ENCODE measurements around the gene RAP1A. TPM values are rescaled to one million over a fixed set of nuclear protein-coding genes. Genes with fewer than 3 reads are reported as not detected.

Gene RAP1A
- total and polyA plus RNA-seq, 2 donors (not counting 3 experiments of a cell fraction or from before 2014, with no cell fraction given), result 17.8 to 56.4 TPM

- no peak for FAIRE-seq
- BruUV-seq (replicated peaks), result no TSS peak
Measured at GRCh38 chr1:111585447-111586086, 34.0 kb upstream of the RAP1A start.

More at GRCh38 chr1:111585447-111586086, 34.0 kb upstream of the RAP1A start:
- no peak overlapping the region for H3K4me2 ChIP-seq (ENCODE audit: insufficient read depth, low read length)
- no peaks in the 10 kb centered on the region for H3K9me3 ChIP-seq (replicated peaks; ENCODE audit: control insufficient read depth, insufficient read depth, low read length)
- ChIA-PET CTCF (no interaction called here), POLR2A (no interaction called here)
- no peaks in the 10 kb centered on the region for H4K20me1 ChIP-seq (replicated peaks; ENCODE audit: control insufficient read depth, extremely low read depth, insufficient read depth, low read length)
- H3K4me1 ChIP-seq (ENCODE audit: control insufficient read depth, extremely low read depth, insufficient read depth, low read length), result no peaks in the 10 kb centered on the region
- DNase-seq (ENCODE audit: low read depth, low spot score), result no peak
- H3K27ac ChIP-seq (ENCODE audit: insufficient read depth, low read depth, low read length), result no peak overlapping the region
- dilution Hi-C loops (cut with MboI; ENCODE audit: extremely low pct_ligation_motif_present, low sequenced_read_pairs), result no loop called here
- no peak overlapping the region for H3K4me3 ChIP-seq (replicated peaks in 1 of 3; ENCODE audit: insufficient read depth in 1 of 3, low read depth in 1 of 3, low read length in 3 of 3)
- H2AFZ ChIP-seq (ENCODE audit: low read depth, low read length), result no peak overlapping the region
- no peak overlapping the region for H3K9ac ChIP-seq (replicated peaks; ENCODE audit: extremely low read depth, insufficient read depth, low read length)
- H3K9me1 ChIP-seq (replicated peaks; ENCODE audit: control insufficient read depth, extremely low read depth, insufficient read depth, low read length), result no peaks in the 10 kb centered on the region
- intact Hi-C loops (cut with micrococcal nuclease), result no loop called here
- TF ChIP-seq POLR2AphosphoS5 (IDR thresholded peaks at IDR 0.05; ENCODE audit: insufficient read depth, low read depth, low read length), result no peak
- no peak for TF ChIP-seq GATA2 (IDR thresholded peaks at IDR 0.05; ENCODE audit: insufficient read depth, insufficient read length, low read depth, low read length)
- no peak for TF ChIP-seq JUN (IDR thresholded peaks at IDR 0.05; ENCODE audit: borderline replicate concordance, insufficient read depth, insufficient read length, low read depth)
- TF ChIP-seq, protein P1, sequence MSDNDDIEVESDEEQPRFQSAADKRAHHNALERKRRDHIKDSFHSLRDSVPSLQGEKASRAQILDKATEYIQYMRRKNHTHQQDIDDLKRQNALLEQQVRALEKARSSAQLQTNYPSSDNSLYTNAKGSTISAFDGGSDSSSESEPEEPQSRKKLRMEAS (IDR thresholded peaks at IDR 0.05; ENCODE audit: insufficient read depth, insufficient read length), result no peak
- TF ChIP-seq MYC (IDR thresholded peaks at IDR 0.05; ENCODE audit: low read depth, low read length), result no peak
- TF ChIP-seq EZH2 (IDR thresholded peaks at IDR 0.05; ENCODE audit: borderline replicate concordance, low read depth, low read length, severe bottlenecking), result no peak
- TF ChIP-seq FOS (IDR thresholded peaks at IDR 0.05; ENCODE audit: borderline replicate concordance, insufficient read depth, low read length), result no peak
- TF ChIP-seq, protein P2, sequence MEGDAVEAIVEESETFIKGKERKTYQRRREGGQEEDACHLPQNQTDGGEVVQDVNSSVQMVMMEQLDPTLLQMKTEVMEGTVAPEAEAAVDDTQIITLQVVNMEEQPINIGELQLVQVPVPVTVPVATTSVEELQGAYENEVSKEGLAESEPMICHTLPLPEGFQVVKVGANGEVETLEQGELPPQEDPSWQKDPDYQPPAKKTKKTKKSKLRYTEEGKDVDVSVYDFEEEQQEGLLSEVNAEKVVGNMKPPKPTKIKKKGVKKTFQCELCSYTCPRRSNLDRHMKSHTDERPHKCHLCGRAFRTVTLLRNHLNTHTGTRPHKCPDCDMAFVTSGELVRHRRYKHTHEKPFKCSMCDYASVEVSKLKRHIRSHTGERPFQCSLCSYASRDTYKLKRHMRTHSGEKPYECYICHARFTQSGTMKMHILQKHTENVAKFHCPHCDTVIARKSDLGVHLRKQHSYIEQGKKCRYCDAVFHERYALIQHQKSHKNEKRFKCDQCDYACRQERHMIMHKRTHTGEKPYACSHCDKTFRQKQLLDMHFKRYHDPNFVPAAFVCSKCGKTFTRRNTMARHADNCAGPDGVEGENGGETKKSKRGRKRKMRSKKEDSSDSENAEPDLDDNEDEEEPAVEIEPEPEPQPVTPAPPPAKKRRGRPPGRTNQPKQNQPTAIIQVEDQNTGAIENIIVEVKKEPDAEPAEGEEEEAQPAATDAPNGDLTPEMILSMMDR (IDR thresholded peaks at IDR 0.05; ENCODE audit: extremely low read depth in 1 of 2, insufficient read depth in 1 of 2, low read depth in 1 of 2, low read length in 2 of 2), result no peak
- TF ChIP-seq POLR2A (IDR thresholded peaks at IDR 0.05; ENCODE audit: low read depth, low read length), result no peak
- H3K79me2 ChIP-seq (ENCODE audit: control insufficient read depth, insufficient read depth, low read length), result no peaks in the 10 kb centered on the region
- peaks cover 0 to 8% of the 10 kb centered on the region in 2 experiments for H3K27me3 ChIP-seq (ENCODE audit: control insufficient read depth in 2 of 2, insufficient read depth in 2 of 2, low read length in 2 of 2)
- H3K36me3 ChIP-seq (ENCODE audit: control insufficient read depth in 2 of 2, extremely low read depth in 1 of 2, insufficient read depth in 2 of 2, low read length in 2 of 2), result no peaks in the 10 kb centered on the region
